Stimulated activated CD4-positive, alpha-beta T cell treated with anti-CD3 and anti-CD28 coated beads, Interleukin-12 subunit alpha, Interleukin-12 subunit beta, amount 100 ng/mL, for 48 hours (primary cell): ENCODE results near the gene GUF1.

Source experiments
- DNase-seq, 3 donors: peaks; one replicate each; pipeline ENCODE4 v3.0.0-alpha.2; 2020; ENCODE audit warnings: low read depth in 2 of 3, low spot score in 1 of 3

The GUF1 gene, protein sequence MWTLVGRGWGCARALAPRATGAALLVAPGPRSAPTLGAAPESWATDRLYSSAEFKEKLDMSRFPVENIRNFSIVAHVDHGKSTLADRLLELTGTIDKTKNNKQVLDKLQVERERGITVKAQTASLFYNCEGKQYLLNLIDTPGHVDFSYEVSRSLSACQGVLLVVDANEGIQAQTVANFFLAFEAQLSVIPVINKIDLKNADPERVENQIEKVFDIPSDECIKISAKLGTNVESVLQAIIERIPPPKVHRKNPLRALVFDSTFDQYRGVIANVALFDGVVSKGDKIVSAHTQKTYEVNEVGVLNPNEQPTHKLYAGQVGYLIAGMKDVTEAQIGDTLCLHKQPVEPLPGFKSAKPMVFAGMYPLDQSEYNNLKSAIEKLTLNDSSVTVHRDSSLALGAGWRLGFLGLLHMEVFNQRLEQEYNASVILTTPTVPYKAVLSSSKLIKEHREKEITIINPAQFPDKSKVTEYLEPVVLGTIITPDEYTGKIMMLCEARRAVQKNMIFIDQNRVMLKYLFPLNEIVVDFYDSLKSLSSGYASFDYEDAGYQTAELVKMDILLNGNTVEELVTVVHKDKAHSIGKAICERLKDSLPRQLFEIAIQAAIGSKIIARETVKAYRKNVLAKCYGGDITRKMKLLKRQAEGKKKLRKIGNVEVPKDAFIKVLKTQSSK

DNA sequence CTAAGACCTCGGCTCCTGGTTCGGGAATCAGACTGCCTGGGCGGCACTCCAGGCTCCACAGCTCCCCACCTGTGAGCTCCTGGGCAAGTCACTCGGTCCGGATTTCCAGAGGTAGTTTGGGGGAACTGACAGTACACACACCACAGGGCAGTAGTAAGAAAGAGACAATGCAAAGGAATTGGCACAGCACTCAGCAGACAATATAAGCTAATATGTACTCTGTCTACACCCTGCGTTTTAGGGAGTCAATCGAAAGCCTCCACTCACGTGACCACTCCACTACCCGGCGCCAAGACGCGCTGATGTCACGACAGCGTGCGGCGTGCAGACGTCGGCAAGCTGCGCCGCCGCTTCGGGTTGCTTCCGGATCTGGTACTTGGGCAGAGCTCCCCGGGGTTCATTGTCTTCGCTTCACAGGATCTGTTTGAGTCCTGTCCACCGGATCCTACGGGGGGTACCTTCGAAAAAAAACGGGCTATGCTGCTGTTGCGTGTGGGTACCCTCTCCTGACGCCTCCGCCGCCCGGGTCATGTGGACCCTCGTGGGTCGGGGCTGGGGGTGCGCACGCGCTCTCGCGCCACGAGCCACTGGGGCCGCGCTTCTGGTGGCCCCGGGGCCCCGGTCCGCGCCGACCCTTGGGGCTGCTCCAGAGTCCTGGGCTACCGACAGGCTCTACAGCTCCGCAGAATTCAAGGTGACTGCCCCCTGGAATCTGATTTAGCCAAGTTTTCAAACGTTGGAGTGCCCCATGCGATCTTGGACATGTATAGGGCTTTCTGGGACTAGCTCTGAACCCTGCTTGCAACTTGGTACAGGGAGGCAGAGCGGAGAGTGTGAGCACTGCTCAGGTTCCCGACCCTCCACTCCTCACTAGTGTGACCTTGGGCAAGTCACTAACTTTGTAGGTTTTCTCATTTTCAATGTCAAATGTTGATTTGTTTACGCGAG is at the start of gene GUF1:
TSS of gene GUF1 (plus strand) at position 327 of the 948 bp plus-strand sequence. CDS start at position 530, 203 bp downstream.
- peak; percentile 77 to 83 (median 82) for DNase-seq

DNA sequence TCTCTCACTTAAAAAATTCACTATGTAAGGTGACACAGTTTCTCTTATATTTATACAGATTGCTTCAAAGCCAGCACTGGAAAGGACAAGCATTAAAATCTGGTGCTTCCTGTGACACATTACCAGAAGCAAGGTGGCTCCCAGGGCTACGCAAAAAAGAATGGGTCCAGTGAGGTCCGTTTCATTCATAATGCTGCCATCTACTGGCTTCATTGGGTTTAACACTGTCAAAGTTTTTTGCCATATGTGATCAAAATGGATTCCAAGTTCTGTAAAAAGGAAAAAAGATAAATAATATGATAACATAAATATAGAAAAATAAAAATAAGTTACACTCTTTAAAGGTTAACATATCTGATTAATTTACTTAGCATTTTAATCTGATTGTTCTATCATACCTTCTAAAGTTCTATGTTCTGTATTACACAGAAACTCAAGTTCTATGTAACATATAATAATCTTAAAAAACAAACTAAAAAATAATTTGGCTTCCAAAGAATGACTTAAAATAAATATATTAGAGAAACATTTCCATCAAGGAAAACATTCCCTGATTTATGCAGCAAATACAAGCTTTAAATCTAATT is 48.8 kb upstream of the GUF1 start:
- DNase-seq = peak in 2 of 3 donors; percentile 3 to 59

DNA sequence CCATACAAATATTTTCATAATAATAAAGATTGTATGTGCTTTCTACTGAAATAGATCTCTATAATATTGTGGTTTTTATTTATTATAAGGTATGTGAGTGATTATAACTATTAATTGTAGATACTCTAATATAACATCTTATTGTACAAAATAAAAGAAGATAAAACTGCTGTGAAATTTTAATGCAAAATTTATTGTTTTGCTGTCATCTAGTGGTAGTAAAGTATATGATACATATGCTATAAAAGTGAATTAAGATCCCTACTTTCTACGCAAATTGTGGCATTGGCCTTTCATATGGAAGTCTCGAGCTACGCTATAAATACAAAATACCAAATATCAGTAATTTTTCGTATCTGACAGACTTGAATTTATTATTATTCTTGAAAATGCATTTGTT is 46.1 kb upstream of the GUF1 start:
- no peak for DNase-seq

DNA sequence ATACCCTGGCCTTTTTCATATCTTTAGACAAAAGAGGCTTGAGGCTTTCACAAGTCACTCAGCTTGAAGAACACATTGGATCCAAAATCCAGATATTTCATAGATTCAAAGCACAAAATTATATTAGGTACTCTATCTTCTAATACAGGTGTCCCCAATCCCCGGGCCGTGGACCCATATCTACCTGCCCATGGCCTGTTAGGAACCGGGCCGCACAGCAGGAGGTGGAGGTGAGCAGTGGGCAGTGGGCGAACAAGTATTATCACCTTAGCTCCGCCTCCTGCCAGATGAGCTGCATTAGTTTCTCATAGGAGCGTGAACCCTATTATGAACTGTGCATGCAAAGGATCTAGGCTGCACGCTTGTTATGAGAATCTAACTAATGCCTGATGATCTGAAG is 45.5 kb upstream of the GUF1 start:
- no peak for DNase-seq

DNA sequence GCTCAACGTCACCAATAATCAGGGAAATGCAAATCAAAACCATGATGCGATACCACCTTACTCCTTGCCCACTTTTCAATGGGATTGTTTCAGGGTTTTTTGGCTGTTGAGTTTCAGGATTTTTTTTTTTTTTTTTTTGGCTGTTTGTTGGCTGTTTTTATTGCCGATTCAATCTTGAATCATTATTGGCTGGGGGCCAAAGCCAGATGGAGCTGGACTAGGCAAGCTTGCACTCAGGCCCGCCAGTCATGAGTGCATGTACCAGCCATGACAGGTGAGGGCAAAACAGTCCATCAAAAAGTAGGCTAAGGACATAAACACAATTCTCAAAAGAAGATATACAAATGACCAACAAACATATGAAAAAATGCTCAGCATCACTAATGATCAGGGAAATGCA is 40.1 kb upstream of the GUF1 start:
- no peak for DNase-seq

DNA sequence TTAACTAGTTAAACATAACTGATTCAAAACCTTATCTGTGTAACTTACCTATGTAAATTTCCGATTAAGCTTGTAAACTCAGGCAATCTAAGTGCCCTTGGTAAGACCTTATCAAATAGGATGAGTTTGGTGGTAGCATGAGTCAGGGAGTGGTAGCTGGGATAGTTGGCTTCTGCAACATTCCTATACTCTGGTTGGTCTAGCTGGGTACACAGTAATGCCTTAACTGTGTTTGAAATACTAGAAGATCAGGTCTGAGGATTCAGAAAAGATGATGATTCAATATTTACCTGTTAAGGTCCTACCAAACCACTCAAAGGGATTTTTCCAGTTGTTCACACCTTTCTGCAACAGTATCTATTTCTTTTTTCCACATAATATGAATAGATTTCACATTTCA is 32.1 kb upstream of the GUF1 start:
- DNase-seq = no peak

DNA sequence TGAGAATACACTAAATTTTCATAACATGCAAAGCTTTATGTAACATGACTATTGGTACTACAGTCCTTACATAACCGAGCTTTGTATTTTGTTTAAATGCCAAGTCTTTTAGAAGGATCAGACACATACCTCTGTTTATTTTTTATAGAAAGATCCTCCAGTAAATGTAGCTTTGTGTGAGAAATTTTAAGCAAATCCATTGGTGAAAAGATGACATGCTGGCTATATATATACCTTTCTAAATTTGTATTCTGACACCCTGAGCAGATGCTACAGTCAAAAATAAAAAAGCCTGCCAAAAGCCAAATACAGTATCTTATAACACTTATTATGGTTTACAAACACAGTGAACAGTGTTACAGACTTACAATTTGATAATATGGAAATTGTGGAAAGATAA is 26.8 kb upstream of the GUF1 start, which contains the start of gene YIPF7:
TSS of gene YIPF7 (minus strand) at position 201 of the 400 bp plus-strand sequence. CDS start 1,525 bp downstream, outside the sequence.
- no peak for DNase-seq

DNA sequence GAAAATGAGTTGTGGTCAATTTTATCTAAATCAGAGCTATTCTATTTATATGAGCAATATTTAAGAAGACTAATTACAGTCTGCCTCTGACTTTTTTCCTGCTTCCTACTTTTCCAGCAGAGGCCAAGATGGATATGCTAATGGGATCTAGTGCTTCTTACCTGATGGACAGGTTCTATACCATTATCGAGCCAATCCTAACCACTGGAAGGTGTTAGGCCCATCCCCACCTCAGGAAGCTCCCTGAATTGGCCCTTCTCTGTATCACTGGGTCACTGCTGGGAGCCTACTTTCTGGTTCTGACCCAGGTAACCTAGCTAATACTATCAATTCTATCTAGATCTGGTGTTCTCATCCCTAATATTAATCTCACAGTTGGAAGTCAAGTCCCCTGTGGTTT is 26.2 kb upstream of the GUF1 start:
- no peak for DNase-seq

DNA sequence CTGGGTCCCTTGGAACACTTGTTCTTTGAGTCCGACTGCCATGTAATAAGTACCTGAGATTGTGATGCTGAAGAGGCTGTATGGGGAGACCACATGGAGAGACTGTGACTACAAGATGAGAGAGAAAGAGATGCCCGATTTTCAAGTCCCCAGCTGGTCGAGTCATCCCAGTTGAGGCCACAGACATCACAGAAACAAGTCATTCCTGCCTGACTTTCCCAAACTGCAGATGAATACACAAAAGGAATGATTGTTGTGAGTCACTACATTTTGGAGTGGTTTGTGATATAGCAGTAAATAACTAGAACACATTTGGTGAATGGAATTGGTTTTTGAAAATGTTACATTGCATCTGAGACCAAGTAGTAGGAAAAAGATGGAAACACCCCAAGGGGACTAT is 17.8 kb upstream of the GUF1 start:
- no peak for DNase-seq

DNA sequence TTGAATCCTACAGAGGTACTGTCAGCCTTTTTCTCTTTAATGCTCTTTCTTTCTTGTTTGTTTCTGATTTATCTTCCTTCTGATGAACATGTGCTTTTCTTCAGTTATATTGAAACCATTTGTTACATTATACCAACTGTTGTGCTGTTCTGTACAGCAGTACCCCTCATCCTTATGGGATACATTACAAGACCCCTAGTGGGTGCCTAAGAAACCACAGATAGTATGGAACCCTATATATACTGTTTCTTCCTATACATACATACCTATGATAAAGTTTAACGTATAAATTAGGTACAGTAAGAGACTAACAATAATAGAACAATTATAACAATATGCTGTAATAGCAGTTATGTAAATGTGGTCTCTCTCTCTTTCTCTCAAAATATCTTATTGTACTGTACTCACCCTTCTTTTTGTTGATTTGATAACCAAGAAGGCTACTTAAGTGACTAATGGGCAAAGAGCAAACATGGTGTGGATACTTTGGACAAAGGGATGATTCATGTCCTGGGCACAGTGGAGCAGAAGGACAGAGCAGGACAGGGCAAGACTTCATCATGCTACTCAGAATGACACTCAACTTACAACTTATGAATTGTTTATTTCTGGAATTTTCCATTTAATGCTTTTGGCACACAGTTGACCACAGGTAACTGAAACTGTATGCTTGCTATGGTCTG is 16.1 kb upstream of the GUF1 start:
- no peak for DNase-seq

DNA sequence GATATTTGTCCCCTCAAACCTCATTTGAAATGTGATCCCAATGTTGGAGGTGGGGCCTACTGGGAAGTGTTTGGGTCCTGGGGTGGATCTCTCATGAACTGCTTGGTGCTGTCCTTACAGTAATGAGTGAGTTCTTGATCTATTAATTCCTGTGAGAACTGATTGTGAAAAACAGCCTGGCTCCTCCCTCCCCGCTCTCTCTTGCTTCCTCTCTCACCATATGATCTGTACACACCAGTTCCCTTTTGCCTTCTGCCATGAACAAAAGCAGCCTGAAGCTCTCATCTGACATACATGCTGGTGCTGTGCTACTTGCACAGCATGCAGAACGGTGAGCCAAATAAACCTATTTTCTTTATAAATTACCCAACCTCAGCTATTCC is 15.6 kb upstream of the GUF1 start:
- no peak for DNase-seq

DNA sequence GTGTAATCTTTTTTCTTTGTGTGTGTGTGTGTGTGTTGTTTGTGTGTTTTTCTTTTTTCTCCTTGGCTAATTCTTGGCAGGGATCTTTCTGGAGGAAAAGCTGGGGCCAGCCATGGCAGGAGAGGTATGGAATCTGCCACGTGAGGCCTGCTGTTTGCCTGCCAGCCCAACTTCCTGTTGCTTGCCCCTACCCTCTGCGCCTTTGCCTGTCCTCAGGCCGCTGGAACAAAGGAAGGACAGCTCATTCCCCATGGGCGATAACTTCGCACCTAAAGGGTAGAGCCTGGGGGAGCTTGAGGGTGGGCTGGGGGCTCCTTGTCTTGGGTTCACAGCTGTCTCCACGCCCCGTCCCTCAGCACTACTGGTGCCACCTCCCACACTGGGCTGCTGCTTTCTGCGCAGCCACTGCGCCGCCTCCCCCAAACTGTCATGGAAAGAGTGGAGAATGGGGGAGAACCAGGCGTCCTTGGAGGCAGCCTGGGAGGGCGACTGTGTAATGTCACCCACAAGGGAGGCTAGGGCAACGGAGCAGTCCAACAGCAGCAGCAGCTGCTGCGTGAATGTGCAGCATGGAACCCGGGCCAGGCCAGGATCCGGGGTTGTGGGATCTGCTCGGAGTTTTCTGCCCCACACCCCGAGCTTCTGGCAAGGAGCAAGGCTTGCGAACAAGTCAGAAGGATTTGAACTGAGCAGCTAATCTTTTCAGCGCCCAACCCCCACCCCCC is 14.5 kb upstream of the GUF1 start:
- no peak for DNase-seq

DNA sequence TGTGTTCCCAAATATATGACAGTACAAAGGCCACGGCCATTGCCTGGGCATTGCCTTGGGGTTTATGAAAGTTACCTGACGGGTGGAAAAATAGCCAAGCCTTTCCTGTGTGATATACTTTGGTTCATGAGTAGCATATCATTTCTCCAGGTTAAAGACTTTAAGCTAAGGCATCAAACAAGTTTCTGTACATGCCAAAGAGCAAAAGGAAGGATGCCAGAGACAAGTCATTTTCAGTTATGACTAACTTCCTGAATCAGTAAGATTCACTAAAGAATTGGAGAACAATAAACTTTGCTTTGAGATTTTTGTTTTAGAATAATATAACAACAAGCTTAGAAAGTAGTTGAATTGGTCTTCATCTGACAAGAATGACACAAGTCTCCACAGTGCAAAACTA is 9.7 kb upstream of the GUF1 start:
- DNase-seq = no peak

DNA sequence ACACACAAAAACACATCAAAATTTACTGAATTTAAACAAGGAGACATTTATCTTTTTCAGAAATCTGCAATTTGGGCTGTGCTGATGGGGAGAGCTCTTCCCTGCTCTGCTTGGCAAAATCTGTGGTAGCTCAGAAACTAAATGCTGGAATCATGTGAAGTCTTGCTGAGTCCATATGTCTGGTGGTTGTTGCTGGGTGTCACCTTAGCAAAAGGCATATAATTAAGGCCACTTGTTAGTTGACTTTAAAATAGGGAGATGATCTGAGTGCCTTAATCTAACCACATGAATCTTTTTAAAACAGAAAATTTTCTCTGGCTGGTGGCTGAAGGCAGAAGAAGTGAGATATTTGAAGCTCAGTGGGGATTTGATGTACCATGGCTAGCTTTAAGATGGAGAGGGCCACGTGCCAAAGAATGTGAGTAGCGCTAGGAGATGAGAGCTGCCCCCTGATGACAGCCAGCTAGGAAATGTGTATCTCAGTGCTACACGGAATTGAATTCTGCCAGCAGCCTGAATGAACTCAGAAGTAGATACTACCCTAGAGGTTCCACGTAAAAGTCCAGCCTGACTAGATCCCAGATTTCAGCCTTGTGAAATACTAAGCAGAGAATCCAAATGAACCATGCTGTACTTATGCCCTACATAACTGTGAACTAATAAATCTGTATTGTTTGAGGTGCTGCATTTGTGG is 7.6 kb upstream of the GUF1 start:
- no peak for DNase-seq

DNA sequence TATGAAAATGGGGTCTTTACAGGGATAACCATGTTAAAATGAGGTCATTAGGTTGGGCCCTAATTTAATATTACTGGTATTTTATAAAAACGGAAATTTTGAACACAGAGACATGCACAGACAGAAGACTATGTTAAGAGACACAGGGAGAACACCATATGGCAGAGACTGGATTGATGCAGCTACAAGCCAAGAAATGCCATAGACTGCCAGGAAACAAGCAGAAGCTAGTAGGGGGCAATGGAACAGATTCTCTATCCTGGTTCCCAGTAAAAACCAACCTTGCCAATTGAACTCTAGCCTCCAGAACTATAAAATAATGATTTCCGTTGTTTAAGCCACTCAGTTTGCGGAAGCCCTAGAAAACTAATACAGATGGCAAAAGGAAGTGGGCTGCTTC is 6.6 kb upstream of the GUF1 start:
- no peak for DNase-seq

DNA sequence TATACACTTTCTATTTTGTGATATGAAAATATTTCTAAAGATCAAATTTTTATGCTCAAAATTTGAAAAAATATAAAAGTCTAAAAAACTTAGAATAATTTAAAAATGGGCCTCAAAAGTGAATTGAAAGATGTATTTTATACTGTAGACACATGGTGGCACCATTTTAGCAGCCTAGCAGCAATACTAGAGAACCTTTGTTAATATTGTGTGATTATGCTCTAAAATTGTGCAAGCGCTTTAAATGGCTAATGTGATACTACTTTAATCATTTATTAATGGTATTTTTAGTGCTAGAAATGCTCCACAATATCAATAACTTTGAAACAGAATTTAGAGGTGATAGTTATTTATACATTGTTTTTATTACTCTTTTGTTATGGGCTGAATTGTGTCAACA is 3.7 kb upstream of the GUF1 start:
- DNase-seq = no peak

DNA sequence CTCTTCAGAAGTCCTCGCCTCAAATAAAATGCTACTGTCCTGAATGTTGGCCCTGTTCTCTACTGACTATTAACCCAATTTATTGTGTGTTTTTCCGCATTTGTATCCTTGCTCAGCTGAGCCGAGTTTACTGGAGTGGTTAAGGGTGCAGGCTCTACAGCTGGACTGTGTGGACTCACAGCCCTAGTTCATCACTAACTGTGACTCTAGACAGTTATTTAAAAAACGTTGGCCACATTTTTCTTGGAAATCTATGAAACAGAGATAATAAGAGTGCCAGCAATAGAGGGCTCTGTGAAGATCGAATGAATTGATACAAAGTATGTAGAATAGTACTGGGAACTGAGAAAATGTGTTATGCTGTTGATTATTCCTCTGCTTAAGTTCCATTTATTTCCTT is 2.9 kb upstream of the GUF1 start:
- DNase-seq = no peak

DNA sequence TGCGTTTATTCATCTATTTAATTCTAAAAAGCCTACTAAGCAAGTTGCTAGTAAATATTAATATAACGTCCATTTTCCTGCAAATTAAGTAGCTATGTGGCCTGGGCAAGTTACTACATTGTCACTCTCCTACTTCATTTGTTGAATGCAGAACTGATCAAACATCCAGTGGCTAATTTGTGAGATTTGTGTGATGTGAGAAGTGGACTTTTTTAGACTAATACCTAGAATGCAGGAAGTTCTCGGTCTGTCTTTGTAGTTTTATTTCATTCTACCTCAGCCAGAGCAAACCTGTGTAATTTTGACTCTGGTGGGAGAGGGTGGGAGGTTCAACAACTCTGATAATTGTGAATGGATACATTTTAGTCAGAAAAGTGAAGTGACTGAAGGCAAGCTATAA is 840 bp downstream of the GUF1 start:
- peak in 1 of 3 donors; percentile 1 for DNase-seq

DNA sequence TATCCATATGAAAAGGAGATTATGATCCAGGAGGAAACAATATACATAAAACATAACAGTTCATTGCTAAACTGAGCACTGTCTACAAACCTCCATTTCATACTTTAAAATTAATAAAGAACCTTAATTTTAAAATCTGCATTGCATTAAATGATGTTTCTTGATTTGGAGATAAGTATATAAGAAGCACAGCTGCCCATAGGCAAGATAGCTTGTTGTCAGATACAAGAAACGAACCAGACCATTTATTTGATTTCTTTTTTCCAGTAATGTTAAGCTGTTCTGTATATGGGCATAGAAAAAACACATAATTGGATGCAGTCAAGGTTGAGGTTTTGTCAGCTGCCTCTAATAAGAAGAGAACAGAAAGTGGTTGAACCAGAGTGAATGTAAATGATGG is 6.4 kb downstream of the GUF1 start:
- DNase-seq = no peak
